Measurements from ENCODE around the gene TMEM79.
A peak's percentile ranks its signal among the peaks of the same experiment; 100 is the strongest.
"Not testable (repeated sequence)": the region's sequence is repeated elsewhere in the genome, so short reads cannot be mapped to it uniquely, and the experiment has no call there.

Gene TMEM79

DNA sequence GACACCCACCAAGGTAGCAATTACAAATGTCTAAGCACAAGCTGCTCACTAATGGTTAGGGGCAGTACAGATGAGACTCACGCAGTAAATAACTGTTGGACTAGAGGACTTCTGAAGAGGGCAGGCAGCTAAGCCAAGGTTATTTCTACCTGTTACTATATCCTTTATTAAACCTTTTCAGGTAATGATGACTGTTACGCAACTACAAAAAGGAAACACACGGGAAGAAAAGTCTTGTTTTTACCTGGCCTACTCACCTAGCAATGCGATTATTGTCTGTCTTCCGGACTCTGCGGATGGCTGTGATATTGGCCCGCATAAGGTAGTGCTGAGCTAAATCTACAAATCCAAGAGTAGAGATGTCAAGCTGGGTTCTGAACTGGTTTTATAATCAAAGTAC lies 32.8 kb downstream of the TMEM79 start:
- DNase-seq: no peak

DNA sequence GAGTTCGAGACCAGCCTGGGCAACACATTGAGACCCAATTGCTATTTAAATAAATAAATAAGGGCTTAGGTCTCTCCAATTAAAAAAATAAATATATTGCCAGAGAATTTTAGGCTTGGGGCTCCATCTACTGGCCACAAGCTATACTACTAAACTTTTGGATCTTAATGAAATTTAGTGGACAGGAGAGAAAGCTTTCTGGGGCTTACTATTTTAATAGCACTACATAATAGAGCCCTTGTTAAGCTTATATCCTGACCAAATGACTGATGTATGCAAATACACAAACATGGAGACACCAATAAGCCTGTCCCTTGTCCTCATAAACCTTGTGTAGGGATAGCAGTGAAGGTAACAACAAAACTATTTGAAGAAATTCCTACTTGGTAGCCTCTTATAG lies 35.5 kb downstream of the TMEM79 start:
- no peak for DNase-seq

DNA sequence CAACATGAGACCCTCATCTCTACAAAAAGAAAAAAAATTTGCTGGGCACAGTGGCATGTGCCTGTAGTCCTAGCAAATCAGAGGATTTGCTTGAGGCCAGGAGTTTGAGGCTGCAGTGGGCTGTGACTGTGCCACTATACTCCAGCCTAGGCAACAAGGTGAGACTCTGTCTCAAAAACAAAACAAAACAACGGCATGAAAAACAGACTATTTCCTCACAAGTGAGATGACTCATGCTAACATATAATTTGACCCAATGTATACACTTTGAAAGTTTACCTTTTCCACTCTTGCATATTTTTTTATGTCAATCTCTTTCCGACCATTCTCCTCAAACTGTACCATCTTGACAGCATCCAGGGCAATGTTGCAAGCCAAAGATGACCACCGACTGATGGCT lies 36.4 kb downstream of the TMEM79 start:
- no peak for DNase-seq

DNA sequence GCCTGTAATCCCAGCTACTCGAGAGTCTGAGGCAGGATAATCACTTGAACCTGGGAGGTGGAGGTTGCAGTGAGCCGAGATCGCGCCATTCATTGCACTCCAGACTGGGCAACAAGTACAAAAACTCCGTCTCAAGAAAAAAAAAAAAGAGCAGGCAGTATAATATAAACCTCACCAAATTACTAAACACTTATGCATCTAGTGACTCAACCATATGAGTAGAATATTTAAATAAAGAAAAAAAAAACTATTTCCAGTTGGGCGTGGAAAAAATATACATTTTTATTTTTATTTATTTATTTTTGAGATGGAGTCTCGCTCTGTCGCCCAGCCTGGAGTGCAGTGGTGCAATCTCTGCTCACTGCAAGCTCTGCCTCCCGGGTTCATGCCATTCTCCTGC lies 39.1 kb downstream of the TMEM79 start:
- not testable (repeated sequence) for DNase-seq

DNA sequence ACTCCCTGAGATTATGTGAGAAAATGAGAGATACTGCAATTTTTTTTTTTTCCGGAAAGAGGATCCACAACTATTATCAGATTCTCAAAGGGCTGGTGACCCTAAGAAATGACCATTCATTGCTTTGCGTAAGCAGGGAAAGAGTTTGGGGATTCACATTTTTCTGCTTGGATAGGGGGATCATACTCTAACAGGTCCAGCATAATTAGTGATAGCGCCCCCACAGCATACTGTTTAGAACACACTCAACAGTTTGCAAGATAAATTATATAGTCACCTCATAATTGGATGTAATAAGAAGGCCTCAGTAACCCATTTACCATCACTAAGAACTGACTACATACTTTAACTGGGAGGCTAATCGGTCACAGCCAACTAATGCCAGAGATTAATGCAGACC lies 52.1 kb downstream of the TMEM79 start:
- no peak for DNase-seq

DNA sequence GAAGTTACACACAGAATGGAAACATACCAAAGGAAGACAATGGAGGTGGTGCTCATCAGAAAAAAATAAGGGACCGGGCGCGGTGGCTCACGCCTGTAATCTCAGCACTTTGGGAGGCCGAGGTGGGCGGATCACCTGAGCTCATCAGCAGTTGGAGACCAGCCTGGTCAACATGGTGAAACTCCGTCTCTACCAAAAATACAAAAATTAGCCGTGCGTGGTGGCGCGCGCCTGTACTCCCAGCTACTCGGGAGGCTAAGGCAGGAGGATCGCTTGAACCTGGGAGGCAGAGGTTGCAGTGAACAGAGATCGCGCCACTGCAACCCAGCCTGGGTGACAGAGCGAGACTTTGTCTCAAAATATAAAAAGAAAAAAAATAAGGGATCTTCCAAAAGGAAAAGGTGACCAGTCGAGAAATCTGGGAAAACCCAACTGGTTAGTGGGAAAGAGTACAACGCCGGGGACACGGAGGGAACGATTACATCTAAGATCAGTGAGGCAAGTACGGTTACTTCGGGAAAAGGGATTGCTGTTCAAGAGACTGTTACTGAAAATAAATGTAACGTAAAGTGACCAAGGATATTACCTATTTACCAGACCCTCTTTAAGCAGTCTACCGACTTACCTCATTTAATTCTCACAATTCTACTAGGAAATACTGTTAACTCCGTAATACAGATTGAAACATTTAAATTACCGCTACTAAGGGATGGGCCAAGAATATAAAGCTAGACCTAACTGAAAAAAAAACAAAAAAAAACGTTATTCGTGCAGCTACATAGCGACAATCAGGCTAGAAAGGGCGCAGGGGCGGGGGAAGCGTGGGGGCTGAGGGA lies 53.1 kb downstream of the TMEM79 start:
- DNase-seq: no peak

DNA sequence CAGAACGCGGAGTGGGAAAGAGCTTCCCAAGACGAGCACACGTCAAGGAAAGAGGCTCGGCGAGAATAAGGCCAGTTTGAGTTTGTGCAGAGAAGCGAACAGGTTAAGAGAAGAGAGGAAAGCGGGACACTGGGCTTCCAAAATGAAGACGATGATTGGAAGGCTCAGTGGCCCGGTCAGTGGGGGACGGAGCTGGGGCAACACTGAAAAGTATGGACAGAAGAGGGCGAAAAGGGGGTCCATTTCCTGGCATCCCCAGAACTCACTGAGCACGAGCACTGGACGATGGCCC lies 53.7 kb downstream of the TMEM79 start:
- DNase-seq: no peak

DNA sequence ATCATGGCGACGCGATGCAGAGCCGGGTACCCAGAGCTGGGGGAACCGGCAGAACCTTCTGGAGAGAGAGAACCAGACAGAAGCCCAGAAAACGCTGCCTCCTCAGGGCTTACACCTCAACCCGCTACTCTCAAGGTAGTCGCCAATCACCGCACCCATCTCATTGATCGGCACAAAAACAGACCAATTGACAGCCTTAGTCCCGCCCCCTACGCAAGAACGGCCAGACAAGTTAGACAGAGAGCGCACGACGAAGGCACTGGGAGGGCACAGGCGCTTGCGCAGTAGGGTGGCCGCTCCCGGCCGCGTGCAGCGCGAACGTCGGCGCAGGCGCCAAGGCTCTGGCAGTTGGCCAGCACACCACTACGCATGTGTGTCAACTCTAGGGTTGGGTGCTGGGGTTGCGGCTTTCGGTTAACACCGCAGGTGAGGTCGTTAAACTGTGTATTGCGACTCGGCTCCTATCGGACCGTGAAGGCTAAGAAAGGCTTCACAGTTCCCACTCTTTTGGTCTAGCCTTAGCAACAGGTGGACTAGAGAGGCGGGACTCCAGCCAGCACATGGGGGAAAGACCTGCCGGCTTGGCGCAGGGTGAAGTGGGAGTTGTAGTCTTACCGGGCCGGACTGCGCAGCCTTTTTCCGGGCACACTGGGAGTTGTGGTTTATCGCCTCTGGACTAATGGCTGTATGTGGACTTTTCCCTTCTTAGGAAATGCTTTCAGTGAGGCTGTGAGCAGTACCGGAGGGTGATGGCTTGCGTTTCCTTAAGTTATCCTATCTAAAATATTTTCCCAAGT lies 54.3 kb downstream of the TMEM79 start, which contains the start of the genes CCT3 and TSACC:
Gene CCT3 (minus strand): TSS at position 113 of the 797 bp plus-strand sequence. CDS start 108 bp downstream, at position 5.
Gene TSACC (plus strand): TSS at position 347 of the 797 bp plus-strand sequence. CDS start 1,232 bp downstream, outside the sequence.
- DNase-seq: peak; percentile 100

Data from SIG-M5 (cell line).